B cell (primary cell): Measurements from ENCODE around the gene CBLB. TPM values are rescaled to one million over a fixed set of nuclear protein-coding genes. Genes with fewer than 3 reads are reported as not detected.

Source experiments
- ATAC-seq: fragments of 200-7000 bp; cut with Tn5 transposase; one replicate; pipeline ENCODE4 v1.10.0; 2021; ENCODE audit warnings: low read depth, mild to moderate bottlenecking, moderate number of reproducible peaks, moderate library complexity
- CTCF ChIA-PET: fragments of 350-600 bp; sonication (Branson Sonifier 250); formaldehyde crosslinking; loops from one replicate; lab custom pipeline; 2021; ENCODE audit warnings: antibody characterized with exemption, inconsistent platforms; lab: Charles Lee
- POLR2A ChIA-PET: fragments of 350-600 bp; sonication (Branson Sonifier 250); formaldehyde crosslinking; loops from one replicate; lab custom pipeline; 2021; ENCODE audit warnings: antibody characterized with exemption; lab: Charles Lee
- DNase-seq: peaks from one replicate; pipeline ENCODE4 v3.0.0; 2013
- H2AFZ ChIP-seq: 2 replicates; pipeline ENCODE4 v1.6.1; 2012; ENCODE audit warnings: mild to moderate bottlenecking, low read depth, low read length; ENCODE audit not compliant: insufficient read depth, poor library complexity, severe bottlenecking
- H3K27ac ChIP-seq, 2 donors: 1 replicate in 1 of 2; 2 replicates in 1 of 2; pipeline ENCODE4 v1.5.1; 2012 to 2013; ENCODE audit warnings: low read length in 2 of 2, mild to moderate bottlenecking in 2 of 2, moderate library complexity in 1 of 2
- H3K27me3 ChIP-seq, 4 experiments: fragments of 200-600 bp in 1 of 4; sonication (generic) in 1 of 4; replicated peaks in 1 of 4; 1 replicate in 2 of 4; 2 replicates in 2 of 4; pipeline versions ENCODE4 v1.6.1 to v1.7.0; 2013 to 2016; ENCODE audit warnings: low read length in 3 of 4, mild to moderate bottlenecking in 2 of 4, mixed read lengths in 1 of 4, moderate library complexity in 1 of 4; ENCODE audit not compliant: insufficient read depth in 4 of 4, control insufficient read depth in 3 of 4; ENCODE audit errors: control extremely low read depth in 1 of 4
- H3K36me3 ChIP-seq, 2 experiments: replicated peaks in 1 of 2; 1 replicate in 1 of 2; 2 replicates in 1 of 2; pipeline versions ENCODE4 v1.6.1 to v1.7.1; 2013; ENCODE audit warnings: low read length in 1 of 2; ENCODE audit not compliant: insufficient read depth in 2 of 2, control insufficient read depth in 1 of 2; ENCODE audit errors: control extremely low read depth in 1 of 2, extremely low read depth in 1 of 2
- H3K4me1 ChIP-seq, 2 donors: fragments of 200-600 bp in 1 of 2; sonication (generic) in 1 of 2; 1 replicate in 1 of 2; 2 replicates in 1 of 2; pipeline versions ENCODE4 v1.5.1 to v1.6.1; 2013 to 2017; ENCODE audit warnings: low read length in 2 of 2; ENCODE audit not compliant: control insufficient read depth in 2 of 2, insufficient read depth in 2 of 2
- H3K4me2 ChIP-seq: replicated peaks from 2 replicates; pipeline ENCODE3; 2012; ENCODE audit warnings: mild to moderate bottlenecking, low read depth, low read length; ENCODE audit not compliant: poor library complexity, severe bottlenecking
- H3K4me3 ChIP-seq, 5 experiments: fragments of 200-600 bp in 1 of 5; sonication (generic) in 1 of 5; 1 replicate in 3 of 5; 2 replicates in 2 of 5; pipeline versions ENCODE4 v1.5.1 to v1.7.0; 2011 to 2016; ENCODE audit warnings: low read length in 4 of 5, mild to moderate bottlenecking in 4 of 5, low read depth in 2 of 5, control low read depth in 1 of 5, moderate library complexity in 1 of 5; ENCODE audit not compliant: insufficient read depth in 1 of 5; ENCODE audit errors: control extremely low read depth in 1 of 5, extremely low read depth in 1 of 5
- H3K79me2 ChIP-seq: fragments of 200-600 bp; sonication (generic); one replicate; pipeline ENCODE4 v1.6.0; 2016; ENCODE audit warnings: low read length; ENCODE audit not compliant: control insufficient read depth, insufficient read depth
- H3K9ac ChIP-seq: fragments of 200-600 bp; sonication (generic); 2 replicates; pipeline ENCODE4 v1.6.1; 2017; ENCODE audit warnings: mild to moderate bottlenecking, low read length, moderate library complexity
- H3K9me3 ChIP-seq, 3 donors: one replicate each; pipeline versions ENCODE4 v1.6.1 to v1.7.1; 2013; ENCODE audit warnings: low read length in 2 of 3; ENCODE audit not compliant: control insufficient read depth in 2 of 3, insufficient read depth in 1 of 3; ENCODE audit errors: control extremely low read depth in 1 of 3
- H4K20me1 ChIP-seq: 2 replicates; pipeline ENCODE4 v1.6.0; 2012; ENCODE audit warnings: mild to moderate bottlenecking, low read length; ENCODE audit not compliant: insufficient read depth, control insufficient read depth, poor library complexity, severe bottlenecking
- H3K27ac Mint-ChIP-seq: one replicate; pipeline ENCODE4 v1.8.0; 2021; ENCODE audit warnings: mixed read lengths
- H3K27me3 Mint-ChIP-seq: one replicate; pipeline ENCODE4 v1.8.0; 2021; ENCODE audit warnings: mixed read lengths
- H3K4me1 Mint-ChIP-seq: one replicate; pipeline ENCODE4 v1.8.0; 2021; ENCODE audit warnings: mixed read lengths
- H3K4me3 Mint-ChIP-seq: one replicate; pipeline ENCODE4 v1.8.0; 2021; ENCODE audit warnings: mixed read lengths
- H3K9me3 Mint-ChIP-seq: one replicate; pipeline ENCODE4 v1.8.0; 2022; ENCODE audit warnings: mixed read lengths; ENCODE audit not compliant: insufficient read depth
- CTCF ChIP-seq: fragments of 200-600 bp; IDR thresholded peaks from one replicate; pipeline ENCODE4 v1.8.0; 2022; ENCODE audit warnings: antibody characterized with exemption, mild to moderate bottlenecking
- EZH2 ChIP-seq: IDR thresholded peaks from 2 replicates; pipeline ENCODE4 v1.6.1; 2012; ENCODE audit warnings: borderline replicate concordance, low read depth, mild to moderate bottlenecking, moderate library complexity, low read length; ENCODE audit not compliant: insufficient read depth, poor library complexity, severe bottlenecking
- WGBS: methylation state at CpG from one replicate; pipeline ENCODE4 v1.1.5; 2013; ENCODE audit warnings: missing lambda C conversion rate; ENCODE audit not compliant: insufficient coverage; 5-methylcytosine and 5-hydroxymethylcytosine counted together
- intact Hi-C: fragments of 100-400 bp; cut with micrococcal nuclease; formaldehyde crosslinking; loops from one replicate; pipeline ENCODE4 v1.10.0; 2022
- polyA plus RNA-seq: library from polyadenylated mRNA; depleted of rRNA; stranded (reverse); fragments of >200 nt; gene quantifications from 2 replicates; pipeline ENCODE4 v1.2.3, GENCODE V29; 2012
- total RNA-seq, 2 donors: library from RNA; stranded (reverse); fragments of 120-200 nt in 1 of 2; gene quantifications; 1 replicate in 1 of 2; 2 replicates in 1 of 2; pipeline versions ENCODE4 v1.2.3 to v1.2.4, GENCODE V29; 2013 to 2022

Gene CBLB
- total and polyA plus RNA-seq, 2 donors (not counting 1 experiment from before 2014, with no cell fraction given) = 19.0 to 135 TPM

DNA sequence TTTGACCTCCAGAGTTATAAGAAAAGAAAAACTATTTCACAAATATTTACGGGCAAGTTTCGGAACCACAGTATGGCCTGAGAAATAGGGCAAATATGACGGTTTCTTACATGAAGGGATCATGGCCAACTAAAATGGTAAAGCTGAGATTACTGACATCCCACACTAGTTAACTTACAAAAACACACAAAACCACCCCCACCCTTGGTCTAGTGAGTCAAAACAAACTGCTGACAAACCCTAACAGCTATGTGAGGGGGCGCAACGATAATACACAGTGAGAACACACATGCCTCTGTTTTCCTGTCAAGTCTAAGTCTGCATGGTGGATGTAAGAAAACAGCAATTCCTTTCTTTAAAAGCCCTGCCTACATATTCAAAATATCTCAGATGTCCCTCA, 32.3 kb downstream of the CBLB start:
- peak overlapping the region; percentile 47 for H3K9ac ChIP-seq
- H3K4me3 ChIP-seq = peak overlapping the region in 4 of 5 experiments; percentile 10 to 61 (median 29)
- Mint-ChIP-seq H3K27me3 (no peaks in the 10 kb centered on the region), H3K4me3 (peak overlapping the region; percentile 83), H3K9me3 (no peaks in the 10 kb centered on the region), H3K27ac (peak overlapping the region; percentile 48), H3K4me1 (peaks cover 57% of the 10 kb centered on the region)
- CTCF ChIA-PET = interaction anchor here (0.6 to 1.2 kb wide), 6 partner anchors 11 to 733 kb away, joined by 3 to 7 read pairs (median 3); partner anchors contain the start of gene CBLB
- no peaks in the 10 kb centered on the region for H3K27me3 ChIP-seq
- H2AFZ ChIP-seq = no peak overlapping the region
- peaks cover 8% of the 10 kb centered on the region for H4K20me1 ChIP-seq
- TF ChIP-seq EZH2 = no peak
- TF ChIP-seq CTCF = no peak
- peaks cover 22 to 46% of the 10 kb centered on the region in 2 donors for H3K4me1 ChIP-seq
- H3K9me3 ChIP-seq = no peaks in the 10 kb centered on the region
- 25% methylated on average over 2 of the region's 5 CpGs for WGBS
- peak overlapping the region; percentile 67 for H3K4me2 ChIP-seq
- POLR2A ChIA-PET = interaction anchor here (1.6 kb wide), 1 partner anchor 17 kb away, joined by 3 read pairs; no protein-coding TSS in a partner anchor
- peaks cover 30% of the 10 kb centered on the region for H3K79me2 ChIP-seq
- H3K36me3 ChIP-seq = peaks cover 8 to 9% of the 10 kb centered on the region in 2 experiments
- H3K27ac ChIP-seq = peak overlapping the region in 1 of 2 donors; percentile 39
- DNase-seq (no peak), ATAC-seq (no peak)
- intact Hi-C loops = loop anchor here (2.0 kb wide), 5 partner anchors 14 to 114 kb away; no protein-coding TSS in a partner anchor

GRCh38 chr3:105835606-105836005, 33.2 kb downstream of the CBLB start:
- peaks cover 8% of the 10 kb centered on the region for H4K20me1 ChIP-seq
- Mint-ChIP-seq H3K4me1 (peaks cover 67% of the 10 kb centered on the region), H3K4me3 (peak overlapping the region; percentile 40), H3K9me3 (no peaks in the 10 kb centered on the region), H3K27me3 (no peaks in the 10 kb centered on the region), H3K27ac (no peak overlapping the region)
- POLR2A ChIA-PET = interaction anchor here (0.6 to 1.0 kb wide), 2 partner anchors 34 to 37 kb away, joined by 3 read pairs; no protein-coding TSS in a partner anchor
- no peaks in the 10 kb centered on the region for H3K9me3 ChIP-seq
- ATAC-seq = no peak
- no peak for DNase-seq
- H3K4me2 ChIP-seq = peak overlapping the region; percentile 67
- intact Hi-C loops = loop anchor here (2.0 kb wide), 5 partner anchors 13 to 113 kb away; no protein-coding TSS in a partner anchor
- H3K27me3 ChIP-seq = no peaks in the 10 kb centered on the region
- no peak overlapping the region for H2AFZ ChIP-seq
- H3K27ac ChIP-seq = no peak overlapping the region
- H3K4me3 ChIP-seq = no peak overlapping the region
- peaks cover 30 to 55% of the 10 kb centered on the region in 2 donors for H3K4me1 ChIP-seq
- H3K79me2 ChIP-seq = peaks cover 33% of the 10 kb centered on the region
- no peak for TF ChIP-seq EZH2
- no peak for TF ChIP-seq CTCF
- H3K9ac ChIP-seq = no peak overlapping the region
- H3K36me3 ChIP-seq = peaks cover 8 to 9% of the 10 kb centered on the region in 2 experiments
- CTCF ChIA-PET = interaction anchor here (1.2 kb wide), 1 partner anchor 14 kb away, joined by 3 read pairs; no protein-coding TSS in a partner anchor
